CD4-positive, alpha-beta T cell treated with Interleukin-6 for 4 hours (primary cell): ENCODE data around the gene NKD1.
"Not testable (repeated sequence)": the region's sequence is repeated elsewhere in the genome, so short reads cannot be mapped to it uniquely, and the experiment has no call there.

Experiments
- DNase-seq: peaks from one replicate; pipeline ENCODE4 v3.0.0-alpha.2; 2020; ENCODE audit warnings: mixed read lengths

Gene NKD1

DNA sequence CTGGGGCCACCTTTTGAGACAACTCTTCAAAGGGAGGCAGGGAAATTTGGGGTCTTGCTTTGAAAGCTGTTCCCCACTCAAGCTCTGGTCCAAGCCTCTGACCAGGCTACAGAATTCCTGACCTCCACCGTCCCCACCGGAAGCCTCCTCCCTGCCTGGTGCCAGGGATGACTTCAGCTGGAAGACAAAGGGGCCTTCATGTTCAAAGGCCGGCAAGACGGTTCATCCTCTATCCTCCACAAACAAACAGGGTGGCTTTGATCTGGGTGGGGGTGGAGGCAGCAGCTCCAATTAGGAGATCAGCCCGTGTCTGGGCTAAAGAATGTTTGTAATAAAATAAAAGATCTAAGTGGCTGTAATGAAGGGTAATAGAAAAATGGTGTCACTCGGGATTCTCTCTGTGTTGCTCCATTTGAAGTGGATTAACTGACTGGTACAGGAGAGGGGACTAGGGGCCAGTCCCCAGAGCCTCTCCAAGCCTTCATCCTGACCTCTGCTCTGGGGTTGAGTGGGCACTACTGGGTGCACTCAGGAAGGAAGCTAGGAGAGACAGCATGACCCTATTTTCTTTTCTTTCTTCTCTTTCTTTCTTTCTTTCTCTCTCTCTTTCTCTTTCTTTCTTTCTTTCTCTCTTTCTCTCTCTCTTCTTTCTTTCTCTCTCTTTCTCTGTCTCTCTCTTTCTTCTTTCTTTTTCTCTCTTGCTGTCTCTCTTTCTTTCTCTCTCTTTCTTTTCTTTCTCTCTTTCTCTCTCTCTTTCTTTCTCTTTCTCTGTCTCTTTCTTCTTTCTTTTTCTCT, 27.5 kb upstream of the NKD1 start:
- no peak for DNase-seq

DNA sequence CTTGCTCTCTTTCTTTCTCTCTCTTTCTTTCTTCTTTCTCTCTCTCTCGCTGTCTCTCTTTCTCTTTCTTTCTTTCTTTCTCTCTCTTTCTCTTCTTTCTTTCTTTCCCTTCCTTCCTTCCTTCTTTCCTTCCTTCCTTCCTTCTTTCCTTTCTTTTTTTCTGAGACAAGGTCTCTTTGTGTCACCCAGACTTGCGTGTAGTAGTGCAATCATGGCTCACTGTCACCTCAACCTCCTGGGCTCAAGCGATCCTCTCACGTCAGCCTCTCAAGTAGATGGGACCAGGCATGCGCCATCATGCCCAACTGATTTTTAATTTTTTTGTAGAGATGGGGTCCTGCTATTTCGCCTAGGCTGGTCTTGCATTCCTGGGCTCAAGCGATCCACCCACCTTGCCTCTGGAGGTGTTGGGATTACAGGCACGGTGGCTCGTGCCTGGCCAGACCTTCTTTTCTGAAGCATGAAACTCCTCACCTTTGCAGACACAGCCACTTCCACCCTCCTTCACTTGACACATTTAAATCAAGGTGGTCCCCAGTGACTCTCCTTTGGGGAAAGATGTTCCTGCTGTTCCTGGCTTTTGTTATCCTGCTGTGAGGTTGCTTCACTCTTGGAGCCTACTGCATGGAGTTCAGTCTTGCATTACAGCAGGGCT, 26.8 kb upstream of the NKD1 start:
- no peak for DNase-seq

DNA sequence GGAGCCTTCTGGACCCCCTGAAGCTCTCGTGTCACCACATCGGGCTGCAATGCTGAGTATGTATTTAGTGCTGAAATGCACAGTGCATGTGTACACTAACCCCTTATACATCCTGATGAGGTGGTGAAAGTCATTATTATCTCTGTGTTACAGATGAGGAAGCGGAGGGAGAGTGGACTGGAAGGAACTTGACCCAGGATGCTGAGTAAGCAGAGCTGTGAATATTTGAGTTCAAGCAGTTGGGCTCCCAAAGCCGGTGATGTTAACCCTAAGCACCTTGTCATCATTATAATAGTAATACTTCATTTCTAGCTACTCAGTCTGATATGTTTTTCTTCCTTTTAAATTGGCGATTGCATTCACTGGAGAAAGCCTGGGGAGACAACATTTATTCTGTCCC, 25.9 kb upstream of the NKD1 start:
- DNase-seq: no peak

DNA sequence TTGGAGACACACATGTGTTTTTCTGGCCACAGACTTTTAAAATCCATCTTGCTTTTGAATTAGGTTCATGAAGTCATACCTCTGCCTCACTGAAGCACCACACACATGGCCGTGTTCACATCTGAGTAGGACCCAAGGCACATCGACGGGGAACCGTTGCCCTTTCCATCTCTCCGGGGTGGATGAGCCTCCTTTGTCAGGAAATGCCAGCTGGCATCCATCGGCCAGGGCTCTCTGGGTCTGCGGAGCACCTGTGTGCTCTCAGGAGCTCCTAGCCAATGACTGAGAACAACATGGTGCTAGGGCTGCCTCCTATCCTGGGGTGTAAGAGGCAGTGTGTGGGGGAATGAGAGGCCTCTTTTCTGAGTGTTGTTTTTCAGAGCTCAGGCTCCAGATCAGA, 24.5 kb upstream of the NKD1 start:
- DNase-seq: no peak

DNA sequence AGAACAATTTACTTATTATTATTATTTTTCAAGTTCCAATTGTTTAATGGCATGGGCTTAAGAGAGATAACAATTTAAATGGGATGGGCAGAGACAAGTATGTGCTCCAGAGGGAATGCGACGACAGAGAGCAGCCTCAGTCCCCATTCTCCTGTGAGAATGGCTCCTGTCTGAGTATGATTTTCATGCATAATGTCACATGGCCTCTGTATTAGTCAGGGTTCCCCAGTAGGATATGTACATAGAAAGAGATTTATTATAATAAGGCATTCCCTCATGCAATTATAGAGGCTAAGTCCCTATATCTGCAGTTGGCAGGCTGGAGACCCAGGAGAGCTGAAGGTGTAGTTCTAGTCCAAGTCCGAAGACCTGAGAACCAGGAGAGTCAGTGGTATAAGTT, 22.9 kb upstream of the NKD1 start:
- no peak for DNase-seq

DNA sequence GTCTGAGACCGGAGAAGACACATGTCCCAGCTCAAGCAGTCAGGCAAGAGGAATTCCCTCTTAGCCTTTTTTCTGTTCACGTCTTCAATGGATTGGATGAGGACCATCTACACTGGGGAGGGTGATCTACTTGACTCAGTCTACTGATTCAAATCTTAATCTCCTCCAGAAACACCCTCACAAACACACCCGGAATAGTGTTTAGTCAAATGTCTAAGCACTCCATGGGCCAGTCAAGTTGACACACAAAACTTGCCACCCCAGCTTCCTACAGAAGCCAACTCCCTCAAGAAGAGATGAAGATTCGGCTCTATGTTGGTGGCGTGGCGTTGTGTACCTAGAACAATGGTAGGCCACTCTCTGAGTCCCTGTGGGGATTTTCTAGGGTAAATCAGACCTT, 22.5 kb upstream of the NKD1 start:
- no peak for DNase-seq

DNA sequence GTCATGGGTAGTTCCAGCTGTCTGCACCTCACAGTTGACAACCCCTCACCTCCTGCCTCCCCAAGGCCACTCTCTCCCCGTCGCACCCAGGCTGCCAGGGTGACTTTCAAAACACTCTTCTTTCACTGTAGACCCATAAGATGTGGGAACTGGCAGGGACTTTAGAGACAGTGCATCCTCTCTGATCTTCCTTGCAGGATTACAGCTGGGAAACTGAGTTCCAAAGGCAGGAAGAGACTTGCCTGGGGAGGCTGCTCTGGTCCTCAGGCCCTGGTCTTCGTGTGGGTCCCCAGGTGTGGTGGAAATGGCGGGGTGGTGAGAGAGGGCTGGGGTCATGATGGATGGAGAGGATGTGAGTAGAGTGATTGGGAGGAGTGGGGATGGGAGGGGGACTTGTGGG, 21.9 kb upstream of the NKD1 start:
- no peak for DNase-seq

DNA sequence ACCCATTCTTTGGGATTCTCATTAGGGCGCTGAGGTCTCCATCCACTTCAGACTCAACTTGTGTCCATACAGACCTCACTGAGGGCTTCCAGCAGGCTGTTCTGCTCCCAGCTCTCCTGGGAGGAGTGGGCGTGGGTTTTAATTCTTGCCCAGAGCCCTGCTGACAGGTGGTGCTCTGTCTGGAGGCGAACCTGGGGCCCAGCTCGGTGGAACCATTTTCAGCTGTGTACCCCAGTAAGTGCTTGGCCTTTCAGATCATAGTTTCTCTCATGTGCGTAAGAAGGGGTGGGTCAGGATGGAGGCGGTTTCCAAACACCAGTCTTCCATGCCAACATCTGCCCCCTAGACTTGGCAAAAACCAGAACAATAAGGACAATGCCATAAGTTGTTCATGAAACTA, 21.4 kb upstream of the NKD1 start:
- no peak for DNase-seq

DNA sequence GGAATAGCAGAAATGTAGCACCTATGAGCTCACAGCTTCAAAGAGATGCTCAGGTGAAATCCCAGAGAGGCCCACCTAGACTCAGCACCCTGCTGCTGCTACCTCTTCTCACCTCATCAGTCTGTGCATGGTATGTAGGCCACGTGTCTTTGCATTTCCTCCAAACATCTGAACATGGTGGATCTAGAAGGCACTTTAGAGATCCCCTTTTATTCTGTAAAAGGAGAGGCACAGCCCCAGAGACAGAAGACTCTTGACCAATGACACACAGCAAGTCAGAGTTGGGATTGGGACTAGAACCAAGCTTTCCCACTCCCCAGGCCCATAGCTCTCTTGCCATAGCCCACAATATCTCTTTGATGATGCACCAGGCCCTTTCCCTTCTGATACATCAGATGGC, 19.4 kb upstream of the NKD1 start:
- DNase-seq: no peak

DNA sequence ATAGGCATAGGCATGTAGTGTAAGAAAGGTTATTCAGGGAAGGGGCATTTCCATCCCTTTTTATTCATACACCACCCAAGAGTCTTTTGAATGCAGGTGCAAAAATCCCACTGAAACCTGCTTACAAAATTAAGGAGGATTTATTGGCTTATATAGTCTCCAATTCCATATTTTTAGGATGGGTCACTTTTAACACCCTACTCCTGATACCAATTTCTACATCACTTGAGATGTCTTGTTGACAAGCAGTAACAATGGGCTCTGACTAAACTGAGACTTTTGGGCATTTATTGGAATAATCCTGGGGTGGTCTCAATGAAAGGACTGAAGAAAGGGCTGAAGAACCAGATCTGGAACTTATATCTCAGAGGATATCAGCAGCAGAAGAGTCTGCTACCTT, 18.9 kb upstream of the NKD1 start:
- no peak for DNase-seq

DNA sequence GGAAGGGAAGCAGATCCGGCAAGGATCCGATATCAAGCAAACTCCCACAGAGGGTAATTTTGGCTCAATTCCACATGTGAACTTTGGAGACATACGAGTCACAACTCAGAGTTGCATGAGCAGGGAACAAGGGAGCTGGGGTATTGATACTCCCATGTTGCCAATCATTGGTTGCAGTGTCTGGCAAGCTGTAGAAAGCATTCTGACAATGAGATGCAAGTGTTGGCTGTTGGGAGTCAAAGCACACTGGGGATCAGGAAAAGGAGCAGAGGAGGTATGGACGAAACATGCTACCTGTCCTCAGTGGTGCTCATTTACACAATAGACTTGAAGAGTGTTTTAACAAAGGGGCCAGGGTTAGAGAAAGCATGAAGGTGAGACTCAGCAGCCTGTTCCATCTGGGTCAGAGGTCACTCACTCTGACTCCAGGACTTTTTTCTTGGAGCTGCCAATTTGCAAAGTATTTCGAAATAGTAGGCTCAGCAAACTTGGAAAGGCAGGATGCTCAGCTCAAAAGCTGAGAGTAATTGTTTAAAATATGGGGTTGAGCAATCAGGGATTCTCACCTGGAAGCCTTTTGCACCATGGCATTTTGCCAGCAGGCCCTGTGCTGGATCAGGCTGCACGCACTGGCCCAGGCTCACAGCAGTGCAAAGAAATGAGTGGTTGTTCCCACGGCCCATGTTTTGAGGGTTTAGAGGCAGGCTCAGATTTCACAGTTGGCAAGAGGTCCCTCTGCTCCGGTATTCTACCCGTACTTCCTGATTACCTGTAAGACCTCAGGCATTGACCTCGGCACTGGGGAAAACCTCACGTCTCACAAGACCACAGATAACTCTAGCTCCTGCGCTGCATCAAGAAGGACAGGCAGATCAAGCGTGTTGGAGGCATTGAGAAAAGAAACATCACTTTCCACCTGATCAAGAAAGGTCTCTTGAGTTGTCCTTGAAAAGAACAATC, 17.6 kb upstream of the NKD1 start:
- no peak for DNase-seq

DNA sequence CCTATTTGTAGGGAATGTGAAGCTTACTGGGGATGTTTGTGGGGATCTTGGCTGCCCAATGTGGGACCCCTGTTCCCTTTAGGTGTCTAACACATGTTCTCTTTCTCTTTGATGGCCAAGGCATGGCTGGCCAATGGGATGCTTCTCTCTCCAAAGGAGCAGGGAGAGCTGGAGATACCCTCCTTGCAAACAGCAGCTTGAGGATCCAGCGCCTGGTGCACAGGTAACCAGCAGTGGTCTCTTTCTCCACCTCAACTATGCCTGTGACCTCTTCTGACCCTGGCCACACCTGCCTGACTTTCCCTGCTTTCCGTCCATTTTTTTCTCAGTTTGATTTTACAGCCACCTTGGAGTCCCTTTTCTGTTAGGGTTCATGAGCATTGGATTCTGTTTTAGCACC, 16.8 kb upstream of the NKD1 start:
- DNase-seq: no peak

DNA sequence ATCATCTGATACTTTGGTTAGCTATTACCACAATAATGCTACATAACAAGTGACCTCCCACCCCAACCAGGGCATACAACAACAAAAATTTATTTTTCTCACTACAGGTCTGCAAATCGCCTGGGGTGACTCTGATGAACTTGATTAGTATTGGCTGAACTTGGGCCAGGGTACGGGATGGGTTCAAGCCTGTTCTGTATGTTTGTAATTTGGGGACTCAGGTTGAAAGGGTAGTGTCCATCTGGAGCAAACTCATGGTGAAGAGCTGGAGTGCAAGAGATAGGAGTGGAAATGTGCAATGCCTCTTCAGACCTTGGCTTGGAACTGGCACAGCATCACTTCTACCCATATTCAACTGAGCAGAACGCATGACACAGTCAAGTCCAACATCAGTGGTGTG, 16.3 kb upstream of the NKD1 start:
- no peak for DNase-seq

DNA sequence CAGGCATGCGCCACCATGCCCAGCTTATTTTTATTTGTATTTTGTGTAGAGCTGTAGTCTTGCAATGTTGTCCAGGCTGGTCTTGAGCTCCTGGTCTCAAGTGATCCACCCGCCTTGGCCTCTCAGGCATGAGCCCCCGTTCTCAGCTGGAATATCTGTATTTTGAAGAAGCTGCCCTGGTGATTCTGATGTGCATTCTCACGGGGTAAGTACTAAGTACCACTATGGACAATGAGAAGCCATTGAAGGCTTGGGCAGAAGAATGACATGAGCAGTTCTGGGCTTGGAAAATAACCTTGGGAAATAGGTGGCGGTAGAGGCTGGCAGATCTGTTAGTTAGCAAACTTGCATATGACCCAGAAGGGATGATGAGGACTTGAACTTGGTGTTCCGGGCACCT, 15.6 kb upstream of the NKD1 start:
- DNase-seq: no peak

DNA sequence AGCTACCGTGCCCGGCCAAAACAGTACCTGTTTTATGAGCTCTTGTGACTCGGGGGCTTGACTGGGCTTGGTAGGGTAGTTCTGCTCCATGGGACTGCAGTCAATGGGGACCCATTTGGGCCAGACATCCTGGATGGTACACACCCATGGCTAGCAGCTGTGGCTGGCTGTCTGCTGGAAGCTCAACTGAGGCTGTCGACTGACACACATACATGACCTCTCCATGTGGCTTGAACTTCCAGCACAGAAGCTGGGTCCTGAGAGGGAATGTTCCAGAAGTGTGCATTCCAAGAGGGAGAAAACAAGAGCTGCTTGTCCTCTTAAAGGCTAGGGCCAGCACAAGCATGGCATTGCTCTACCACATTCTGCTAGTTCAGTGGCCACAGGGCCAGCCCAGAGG, 14.9 kb upstream of the NKD1 start:
- no peak for DNase-seq

DNA sequence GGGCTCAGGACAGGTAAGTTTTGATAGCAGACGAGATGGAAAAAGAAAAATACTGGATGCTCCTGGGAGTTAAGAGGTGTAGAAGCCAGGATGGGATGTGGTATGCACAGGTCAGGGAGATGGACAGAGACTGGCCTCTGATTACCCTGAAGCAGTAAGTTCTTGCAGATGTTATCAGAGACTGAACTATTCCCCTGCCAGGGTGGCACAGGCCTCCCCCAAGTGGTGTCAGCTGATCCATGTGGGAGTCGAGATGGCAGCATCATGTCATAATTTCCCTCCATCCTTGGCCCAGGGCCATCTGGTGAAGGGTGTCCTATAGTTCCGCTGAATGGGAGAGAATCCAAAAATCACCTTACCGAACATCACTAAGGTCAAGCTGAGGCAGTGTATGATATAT, 14.1 kb upstream of the NKD1 start:
- no peak for DNase-seq

DNA sequence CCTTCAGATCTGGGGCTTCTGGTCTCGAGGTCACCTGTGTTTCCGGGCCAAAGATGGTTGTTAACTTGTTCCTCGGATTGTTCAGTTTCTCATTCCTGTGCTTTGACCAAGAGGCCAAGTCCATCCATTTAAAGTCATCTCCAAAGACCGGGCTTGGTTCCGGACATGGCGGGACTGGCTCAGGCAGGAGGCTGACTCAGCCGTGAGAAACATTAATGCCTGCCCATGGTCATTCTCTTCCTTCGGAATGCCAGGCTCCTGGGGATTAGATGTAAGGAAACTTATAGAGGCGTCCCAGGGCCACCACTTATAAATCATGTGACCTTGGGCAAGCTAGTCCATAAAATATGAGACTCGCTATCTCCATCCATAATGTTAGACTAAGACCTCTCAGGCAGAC, 13.6 kb upstream of the NKD1 start:
- DNase-seq: no peak

DNA sequence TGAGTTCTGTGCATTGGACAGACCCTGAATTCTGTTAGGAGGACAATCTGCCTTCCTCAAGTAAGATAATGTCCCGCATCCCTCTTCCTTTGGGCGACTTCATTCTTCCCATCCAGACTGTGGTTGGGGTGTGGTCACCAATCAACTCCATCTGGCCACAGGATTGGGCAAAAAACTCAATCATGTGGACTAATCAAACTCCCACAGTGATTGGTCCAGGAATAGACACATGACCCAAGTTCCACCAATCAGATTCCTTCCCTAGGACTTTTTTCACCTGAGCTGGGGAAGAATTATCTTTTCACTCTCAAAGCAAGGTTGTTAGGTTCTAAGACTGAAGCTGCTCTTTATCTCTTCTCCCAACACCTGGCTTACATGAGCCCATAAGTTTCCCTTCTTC, 13.2 kb upstream of the NKD1 start:
- no peak for DNase-seq

DNA sequence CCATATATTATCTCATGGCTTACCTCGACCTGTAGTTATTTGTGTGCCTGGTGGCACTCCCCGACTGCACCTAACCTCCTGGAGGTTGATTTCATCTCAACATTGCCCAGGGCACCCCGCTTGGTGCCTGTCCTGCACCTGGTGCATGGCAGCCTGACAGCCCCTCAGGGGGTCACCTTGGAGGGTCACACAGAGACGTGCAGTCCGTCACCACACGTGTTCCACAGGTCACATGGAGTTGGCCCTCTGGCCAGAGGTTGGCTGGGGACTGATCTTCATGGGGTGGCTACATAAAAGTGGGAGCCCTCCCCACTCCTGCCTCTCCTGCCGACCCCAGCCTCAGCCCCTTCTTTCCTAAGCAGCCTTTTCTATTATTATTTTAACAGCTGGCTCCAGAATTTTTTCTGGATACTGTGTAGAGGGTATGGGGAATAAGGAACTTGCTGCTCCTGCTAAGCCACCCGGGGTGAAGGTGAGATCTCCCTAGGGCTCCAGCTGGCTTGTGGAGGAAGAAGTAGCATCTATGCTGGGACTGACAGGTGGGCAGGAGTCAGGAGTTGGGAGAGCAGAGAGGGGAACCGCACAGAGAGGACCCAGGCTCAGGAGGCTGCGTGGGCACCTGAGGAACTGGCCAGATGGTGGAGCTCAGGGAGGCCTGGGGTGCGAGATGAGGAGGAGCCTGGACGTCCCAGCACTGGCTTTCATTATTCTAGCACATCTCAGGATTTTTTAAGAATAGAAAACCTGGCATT, 12.5 kb upstream of the NKD1 start:
- DNase-seq: no peak

DNA sequence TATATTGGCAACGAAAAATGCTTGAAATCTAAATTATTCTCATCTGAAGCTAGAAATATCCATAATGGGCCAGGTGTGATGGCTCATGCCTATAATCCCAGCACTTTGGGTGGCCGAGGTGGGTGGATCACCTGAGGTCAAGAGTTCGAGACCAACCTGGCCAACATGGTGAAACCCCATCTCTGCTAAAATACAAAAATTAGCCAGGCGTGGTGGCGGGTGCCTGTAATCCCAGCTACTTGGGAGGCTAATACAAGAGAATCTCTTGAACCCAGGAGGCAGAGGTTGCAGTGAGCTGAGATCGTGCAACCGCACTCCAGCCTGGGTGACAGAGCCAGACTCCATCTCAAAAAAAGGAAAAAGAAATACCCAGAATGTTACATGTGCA, 11.9 kb upstream of the NKD1 start:
- not testable (repeated sequence) for DNase-seq

DNA sequence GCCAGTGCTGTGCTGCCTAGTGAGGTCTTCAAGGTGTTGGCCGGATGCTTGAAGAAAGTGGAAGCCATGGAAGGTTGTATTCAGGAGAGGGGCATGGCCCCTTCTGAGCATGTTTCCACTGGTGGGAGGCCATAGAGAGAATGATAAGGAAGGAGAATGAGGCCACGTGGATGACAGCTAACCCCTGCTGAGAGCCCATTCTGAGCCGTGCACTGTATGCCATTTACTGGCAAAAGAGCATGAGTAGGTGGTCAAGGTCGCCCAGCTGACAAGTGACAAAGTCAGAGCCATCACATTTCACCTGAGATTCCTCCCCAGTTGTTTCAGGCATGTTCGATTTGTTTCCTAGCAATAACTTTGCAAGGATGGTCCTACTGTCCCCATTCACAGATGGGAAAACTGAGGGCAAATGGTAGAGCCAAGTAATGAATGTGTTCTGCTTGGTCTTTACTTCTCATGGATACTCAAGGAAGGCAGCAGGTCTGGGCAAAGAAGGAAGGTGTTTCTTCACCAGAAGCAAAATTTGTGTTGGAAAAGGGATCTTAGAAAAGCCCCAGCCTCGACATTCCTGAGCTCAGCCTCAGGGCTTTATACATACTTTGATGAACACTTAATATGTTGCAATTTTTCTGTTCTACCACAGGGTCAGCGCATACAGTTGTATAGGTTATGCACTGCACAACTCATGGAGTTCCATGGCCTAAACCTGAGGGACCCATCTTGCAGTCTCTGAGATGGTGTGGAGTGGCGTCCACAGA, 10.5 kb upstream of the NKD1 start:
- DNase-seq: no peak

DNA sequence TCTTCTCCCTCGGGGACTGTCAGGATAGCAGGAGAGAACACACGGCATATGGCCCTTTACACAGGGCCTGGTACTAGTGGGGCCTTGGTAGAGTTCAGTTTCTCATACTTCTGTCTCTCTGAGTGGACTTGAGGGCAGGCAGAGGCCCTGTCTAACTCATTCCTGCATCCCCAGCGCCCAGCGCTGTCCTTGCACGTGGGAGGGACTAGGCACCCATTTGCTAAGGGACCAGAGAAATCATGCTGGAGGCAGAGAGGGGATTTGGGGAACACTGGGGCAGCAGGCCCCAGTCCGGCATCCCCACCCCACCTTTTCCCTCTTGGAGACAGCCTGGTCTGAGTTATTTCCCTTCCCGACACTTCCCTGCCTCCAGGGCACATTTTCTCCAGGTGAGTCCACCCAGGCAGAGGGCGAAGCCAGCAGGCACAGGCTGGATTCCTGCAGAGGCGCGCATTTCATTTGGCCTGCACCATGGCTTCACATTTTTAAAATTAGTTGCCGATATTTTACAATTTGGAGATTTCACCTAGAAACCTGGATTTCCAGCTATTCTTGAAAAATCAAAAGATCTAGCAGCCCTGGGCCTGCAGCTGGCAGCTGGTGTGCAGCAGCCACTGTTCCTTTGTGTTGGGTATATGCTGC, 9.7 kb upstream of the NKD1 start:
- DNase-seq: no peak
